ENCODE results near the gene DIDO1. TPM values are rescaled to one million over a fixed set of nuclear protein-coding genes. Genes with fewer than 3 reads are reported as not detected.

Gene DIDO1
- total and polyA plus RNA-seq, 2 of the 13 experiments (the other 11 are each of a cell fraction or from before 2014, with no cell fraction given): 75.0 to 75.1 TPM

DNA sequence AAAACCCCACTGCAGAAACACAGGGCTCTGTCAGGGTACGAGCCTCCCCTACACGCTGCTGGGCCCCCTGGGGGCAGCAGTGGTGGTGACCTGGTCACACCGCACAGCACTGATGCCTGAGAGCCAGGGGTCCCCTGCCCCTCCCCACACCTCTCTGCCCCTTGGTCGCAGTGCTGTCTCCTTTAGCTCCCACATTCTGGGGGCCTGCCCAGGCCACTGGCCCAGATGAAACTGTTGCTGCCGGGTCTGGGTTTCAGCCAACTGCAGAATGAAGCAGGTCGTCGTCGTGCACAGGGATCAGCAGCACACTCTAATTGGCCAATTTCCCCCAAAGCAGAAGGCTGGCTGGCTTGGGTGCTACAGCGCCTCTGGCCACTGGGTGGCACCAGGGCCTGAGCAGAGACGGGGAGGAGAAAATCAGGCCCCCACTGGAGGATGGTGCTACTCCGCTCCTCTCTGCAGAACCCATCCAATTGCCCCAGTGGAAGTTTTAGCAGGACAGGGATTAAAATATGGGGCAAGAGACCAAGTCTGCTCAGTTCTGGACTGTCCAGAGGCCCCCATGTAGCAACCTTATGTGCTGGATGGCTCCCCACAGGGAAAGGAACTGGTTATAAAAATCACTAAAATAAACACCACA, 26.1 kb downstream of the DIDO1 start (continued):
- TF ChIP-seq, protein P1, sequence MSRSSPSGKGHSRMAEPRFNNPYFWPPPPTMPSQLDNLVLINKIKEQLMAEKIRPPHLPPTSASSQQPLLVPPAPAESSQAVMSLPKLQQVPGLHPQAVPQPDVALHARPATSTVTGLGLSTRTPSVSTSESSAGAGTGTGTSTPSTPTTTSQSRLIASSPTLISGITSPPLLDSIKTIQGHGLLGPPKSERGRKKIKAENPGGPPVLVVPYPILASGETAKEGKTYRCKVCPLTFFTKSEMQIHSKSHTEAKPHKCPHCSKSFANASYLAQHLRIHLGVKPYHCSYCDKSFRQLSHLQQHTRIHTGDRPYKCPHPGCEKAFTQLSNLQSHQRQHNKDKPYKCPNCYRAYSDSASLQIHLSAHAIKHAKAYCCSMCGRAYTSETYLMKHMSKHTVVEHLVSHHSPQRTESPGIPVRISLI (CRISPR knock-in tag; IDR thresholded peaks at IDR 0.05; ENCODE audit: borderline replicate concordance): peak; percentile 12; the same call in 1 of the 2 replicates
- no peak for TF ChIP-seq RELA (CRISPR knock-in tag; IDR thresholded peaks at IDR 0.05)
- TF ChIP-seq, protein P2, sequence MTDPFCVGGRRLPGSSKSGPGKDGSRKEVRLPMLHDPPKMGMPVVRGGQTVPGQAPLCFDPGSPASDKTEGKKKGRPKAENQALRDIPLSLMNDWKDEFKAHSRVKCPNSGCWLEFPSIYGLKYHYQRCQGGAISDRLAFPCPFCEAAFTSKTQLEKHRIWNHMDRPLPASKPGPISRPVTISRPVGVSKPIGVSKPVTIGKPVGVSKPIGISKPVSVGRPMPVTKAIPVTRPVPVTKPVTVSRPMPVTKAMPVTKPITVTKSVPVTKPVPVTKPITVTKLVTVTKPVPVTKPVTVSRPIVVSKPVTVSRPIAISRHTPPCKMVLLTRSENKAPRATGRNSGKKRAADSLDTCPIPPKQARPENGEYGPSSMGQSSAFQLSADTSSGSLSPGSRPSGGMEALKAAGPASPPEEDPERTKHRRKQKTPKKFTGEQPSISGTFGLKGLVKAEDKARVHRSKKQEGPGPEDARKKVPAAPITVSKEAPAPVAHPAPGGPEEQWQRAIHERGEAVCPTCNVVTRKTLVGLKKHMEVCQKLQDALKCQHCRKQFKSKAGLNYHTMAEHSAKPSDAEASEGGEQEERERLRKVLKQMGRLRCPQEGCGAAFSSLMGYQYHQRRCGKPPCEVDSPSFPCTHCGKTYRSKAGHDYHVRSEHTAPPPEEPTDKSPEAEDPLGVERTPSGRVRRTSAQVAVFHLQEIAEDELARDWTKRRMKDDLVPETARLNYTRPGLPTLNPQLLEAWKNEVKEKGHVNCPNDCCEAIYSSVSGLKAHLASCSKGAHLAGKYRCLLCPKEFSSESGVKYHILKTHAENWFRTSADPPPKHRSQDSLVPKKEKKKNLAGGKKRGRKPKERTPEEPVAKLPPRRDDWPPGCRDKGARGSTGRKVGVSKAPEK (CRISPR knock-in tag; IDR thresholded peaks at IDR 0.05; ENCODE audit: borderline replicate concordance): peak; percentile 86; the same call in 1 of the 2 replicates
- TF ChIP-seq, protein P3, sequence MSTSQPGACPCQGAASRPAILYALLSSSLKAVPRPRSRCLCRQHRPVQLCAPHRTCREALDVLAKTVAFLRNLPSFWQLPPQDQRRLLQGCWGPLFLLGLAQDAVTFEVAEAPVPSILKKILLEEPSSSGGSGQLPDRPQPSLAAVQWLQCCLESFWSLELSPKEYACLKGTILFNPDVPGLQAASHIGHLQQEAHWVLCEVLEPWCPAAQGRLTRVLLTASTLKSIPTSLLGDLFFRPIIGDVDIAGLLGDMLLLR (CRISPR knock-in tag; IDR thresholded peaks at IDR 0.05): no peak
- TF ChIP-seq TCF7 (IDR thresholded peaks at IDR 0.05; ENCODE audit: low read depth): no peak
- no peak; the same call in 1 of the 2 replicates for TF ChIP-seq ZNF446 (CRISPR knock-in tag; IDR thresholded peaks at IDR 0.05)
- TF ChIP-seq TRIM24 (CRISPR knock-in tag; IDR thresholded peaks at IDR 0.05): peak; percentile 42; the same call in 1 of the 2 replicates
- peak; percentile 45 for TF ChIP-seq ZFP36 (IDR thresholded peaks at IDR 0.05; ENCODE audit: borderline replicate concordance, low read depth, low read length, partially characterized antibody)
- TF ChIP-seq NRL (CRISPR knock-in tag; IDR thresholded peaks at IDR 0.05; ENCODE audit: borderline replicate concordance): peak; percentile 91
- TF ChIP-seq NKX3-1 (CRISPR knock-in tag; IDR thresholded peaks at IDR 0.05): peak; percentile 93
- TF ChIP-seq, protein P4, sequence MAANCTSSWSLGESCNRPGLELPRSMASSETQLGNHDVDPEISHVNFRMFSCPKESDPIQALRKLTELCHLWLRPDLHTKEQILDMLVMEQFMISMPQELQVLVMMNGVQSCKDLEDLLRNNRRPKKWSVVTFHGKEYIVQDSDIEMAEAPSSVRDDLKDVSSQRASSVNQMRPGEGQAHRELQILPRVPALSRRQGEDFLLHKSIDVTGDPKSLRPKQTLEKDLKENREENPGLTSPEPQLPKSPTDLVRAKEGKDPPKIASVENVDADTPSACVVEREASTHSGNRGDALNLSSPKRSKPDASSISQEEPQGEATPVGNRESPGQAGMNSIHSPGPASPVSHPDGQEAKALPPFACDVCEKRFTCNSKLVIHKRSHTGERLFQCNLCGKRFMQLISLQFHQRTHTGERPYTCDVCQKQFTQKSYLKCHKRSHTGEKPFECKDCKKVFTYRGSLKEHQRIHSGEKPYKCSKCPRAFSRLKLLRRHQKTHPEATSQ (CRISPR knock-in tag; IDR thresholded peaks at IDR 0.05; ENCODE audit: borderline replicate concordance): no peak
- TF ChIP-seq CBX1 (IDR thresholded peaks at IDR 0.05; ENCODE audit: low read depth): peak; percentile 21
- TF ChIP-seq, protein P5, sequence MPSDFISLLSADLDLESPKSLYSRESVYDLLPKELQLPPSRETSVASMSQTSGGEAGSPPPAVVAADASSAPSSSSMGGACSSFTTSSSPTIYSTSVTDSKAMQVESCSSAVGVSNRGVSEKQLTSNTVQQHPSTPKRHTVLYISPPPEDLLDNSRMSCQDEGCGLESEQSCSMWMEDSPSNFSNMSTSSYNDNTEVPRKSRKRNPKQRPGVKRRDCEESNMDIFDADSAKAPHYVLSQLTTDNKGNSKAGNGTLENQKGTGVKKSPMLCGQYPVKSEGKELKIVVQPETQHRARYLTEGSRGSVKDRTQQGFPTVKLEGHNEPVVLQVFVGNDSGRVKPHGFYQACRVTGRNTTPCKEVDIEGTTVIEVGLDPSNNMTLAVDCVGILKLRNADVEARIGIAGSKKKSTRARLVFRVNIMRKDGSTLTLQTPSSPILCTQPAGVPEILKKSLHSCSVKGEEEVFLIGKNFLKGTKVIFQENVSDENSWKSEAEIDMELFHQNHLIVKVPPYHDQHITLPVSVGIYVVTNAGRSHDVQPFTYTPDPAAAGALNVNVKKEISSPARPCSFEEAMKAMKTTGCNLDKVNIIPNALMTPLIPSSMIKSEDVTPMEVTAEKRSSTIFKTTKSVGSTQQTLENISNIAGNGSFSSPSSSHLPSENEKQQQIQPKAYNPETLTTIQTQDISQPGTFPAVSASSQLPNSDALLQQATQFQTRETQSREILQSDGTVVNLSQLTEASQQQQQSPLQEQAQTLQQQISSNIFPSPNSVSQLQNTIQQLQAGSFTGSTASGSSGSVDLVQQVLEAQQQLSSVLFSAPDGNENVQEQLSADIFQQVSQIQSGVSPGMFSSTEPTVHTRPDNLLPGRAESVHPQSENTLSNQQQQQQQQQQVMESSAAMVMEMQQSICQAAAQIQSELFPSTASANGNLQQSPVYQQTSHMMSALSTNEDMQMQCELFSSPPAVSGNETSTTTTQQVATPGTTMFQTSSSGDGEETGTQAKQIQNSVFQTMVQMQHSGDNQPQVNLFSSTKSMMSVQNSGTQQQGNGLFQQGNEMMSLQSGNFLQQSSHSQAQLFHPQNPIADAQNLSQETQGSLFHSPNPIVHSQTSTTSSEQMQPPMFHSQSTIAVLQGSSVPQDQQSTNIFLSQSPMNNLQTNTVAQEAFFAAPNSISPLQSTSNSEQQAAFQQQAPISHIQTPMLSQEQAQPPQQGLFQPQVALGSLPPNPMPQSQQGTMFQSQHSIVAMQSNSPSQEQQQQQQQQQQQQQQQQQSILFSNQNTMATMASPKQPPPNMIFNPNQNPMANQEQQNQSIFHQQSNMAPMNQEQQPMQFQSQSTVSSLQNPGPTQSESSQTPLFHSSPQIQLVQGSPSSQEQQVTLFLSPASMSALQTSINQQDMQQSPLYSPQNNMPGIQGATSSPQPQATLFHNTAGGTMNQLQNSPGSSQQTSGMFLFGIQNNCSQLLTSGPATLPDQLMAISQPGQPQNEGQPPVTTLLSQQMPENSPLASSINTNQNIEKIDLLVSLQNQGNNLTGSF (CRISPR knock-in tag; IDR thresholded peaks at IDR 0.05): peak; percentile 66
- no peak; the same call in 1 of the 2 replicates for TF ChIP-seq ETV5 (CRISPR knock-in tag; IDR thresholded peaks at IDR 0.05; ENCODE audit: borderline replicate concordance)
- TF ChIP-seq, protein P6, sequence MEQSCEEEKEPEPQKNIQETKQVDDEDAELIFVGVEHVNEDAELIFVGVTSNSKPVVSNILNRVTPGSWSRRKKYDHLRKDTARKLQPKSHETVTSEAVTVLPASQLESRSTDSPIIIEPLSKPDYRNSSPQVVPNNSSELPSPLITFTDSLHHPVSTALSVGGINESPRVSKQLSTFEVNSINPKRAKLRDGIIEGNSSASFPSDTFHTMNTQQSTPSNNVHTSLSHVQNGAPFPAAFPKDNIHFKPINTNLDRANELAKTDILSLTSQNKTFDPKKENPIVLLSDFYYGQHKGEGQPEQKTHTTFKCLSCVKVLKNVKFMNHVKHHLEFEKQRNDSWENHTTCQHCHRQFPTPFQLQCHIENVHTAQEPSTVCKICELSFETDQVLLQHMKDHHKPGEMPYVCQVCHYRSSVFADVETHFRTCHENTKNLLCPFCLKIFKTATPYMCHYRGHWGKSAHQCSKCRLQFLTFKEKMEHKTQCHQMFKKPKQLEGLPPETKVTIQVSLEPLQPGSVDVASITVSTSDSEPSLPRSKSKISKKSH (CRISPR knock-in tag; IDR thresholded peaks at IDR 0.05; ENCODE audit: borderline replicate concordance): peak; percentile 96

Measured in HepG2 (cell line).